ENCODE data around the gene MLPH.

The MLPH gene

GRCh38 chr2:237575869-237576862 lies 89.1 kb downstream of the MLPH start:
- H3K4me2 ChIP-seq (ENCODE audit: low read length) = no peak overlapping the region
- no peak overlapping the region for H3K4me3 ChIP-seq (ENCODE audit: low read length)
- no peaks in the 10 kb centered on the region for H3K36me3 ChIP-seq (ENCODE audit: insufficient read depth, low read length)
- H3K27me3 ChIP-seq (ENCODE audit: control insufficient read depth, insufficient read depth, low read length) = peaks cover 9% of the 10 kb centered on the region
- H3K9me3 ChIP-seq (replicated peaks; ENCODE audit: low read length) = no peaks in the 10 kb centered on the region
- H3K4me1 ChIP-seq (ENCODE audit: control insufficient read depth, insufficient read depth, low read length) = peaks cover 9% of the 10 kb centered on the region
- H3K9ac ChIP-seq (ENCODE audit: low read depth, low read length) = no peak overlapping the region

DNA sequence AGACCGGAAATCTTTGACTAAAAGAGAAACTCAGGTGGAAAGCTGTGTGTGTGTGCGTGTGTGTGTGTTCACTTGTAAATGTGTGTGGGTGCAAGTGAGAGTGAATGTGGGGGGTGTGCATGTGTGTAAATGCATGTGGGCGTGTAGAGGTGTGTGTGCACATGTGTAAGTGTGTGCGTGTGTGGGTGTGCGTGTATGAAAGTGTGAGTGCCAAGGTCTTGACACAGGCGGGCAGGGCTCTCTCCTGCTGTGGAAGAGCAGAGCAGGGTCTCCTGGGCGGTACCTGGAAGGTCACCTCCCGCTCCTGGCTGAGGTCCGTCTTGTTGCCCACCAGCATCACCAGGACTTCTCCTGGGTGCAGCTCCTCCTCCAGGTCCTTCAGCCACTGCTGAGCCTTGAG lies 89.9 kb downstream of the MLPH start:
- Histone ChIP-seq H3K9me3 (replicated peaks; ENCODE audit: low read length) (no peaks in the 10 kb centered on the region), H3K4me3 (ENCODE audit: low read length) (no peak overlapping the region), H3K9ac (ENCODE audit: low read depth, low read length) (no peak overlapping the region), H3K36me3 (ENCODE audit: insufficient read depth, low read length) (no peaks in the 10 kb centered on the region), H3K4me2 (ENCODE audit: low read length) (no peak overlapping the region), H3K4me1 (ENCODE audit: control insufficient read depth, insufficient read depth, low read length) (peaks cover 12% of the 10 kb centered on the region), H3K27me3 (ENCODE audit: control insufficient read depth, insufficient read depth, low read length) (peaks cover 9% of the 10 kb centered on the region)

DNA sequence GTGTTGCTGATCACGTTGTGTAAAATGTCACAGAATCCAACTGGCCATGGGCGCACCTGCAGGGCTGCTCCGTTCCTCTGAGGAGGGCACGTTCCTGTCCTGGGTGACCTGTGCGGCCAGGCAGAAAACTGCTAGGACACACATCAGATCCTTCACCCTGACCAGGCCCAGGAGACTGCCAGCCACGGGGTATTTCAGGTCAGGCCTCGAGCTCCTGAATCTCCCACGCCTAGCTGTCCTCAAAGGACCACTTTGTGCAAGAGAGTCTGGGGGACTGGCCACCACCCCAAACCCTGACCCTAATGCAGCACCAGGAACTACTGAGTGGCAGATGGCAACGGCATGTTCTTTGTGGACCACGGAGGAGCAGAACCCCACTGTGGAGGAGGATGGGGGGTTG lies 90.4 kb downstream of the MLPH start:
- H3K9ac ChIP-seq (ENCODE audit: low read depth, low read length) = no peak overlapping the region
- peaks cover 9% of the 10 kb centered on the region for H3K27me3 ChIP-seq (ENCODE audit: control insufficient read depth, insufficient read depth, low read length)
- H3K4me2 ChIP-seq (ENCODE audit: low read length) = no peak overlapping the region
- no peaks in the 10 kb centered on the region for H3K36me3 ChIP-seq (ENCODE audit: insufficient read depth, low read length)
- H3K4me3 ChIP-seq (ENCODE audit: low read length) = no peak overlapping the region
- H3K9me3 ChIP-seq (replicated peaks; ENCODE audit: low read length) = no peaks in the 10 kb centered on the region
- H3K4me1 ChIP-seq (ENCODE audit: control insufficient read depth, insufficient read depth, low read length) = peaks cover 12% of the 10 kb centered on the region

DNA sequence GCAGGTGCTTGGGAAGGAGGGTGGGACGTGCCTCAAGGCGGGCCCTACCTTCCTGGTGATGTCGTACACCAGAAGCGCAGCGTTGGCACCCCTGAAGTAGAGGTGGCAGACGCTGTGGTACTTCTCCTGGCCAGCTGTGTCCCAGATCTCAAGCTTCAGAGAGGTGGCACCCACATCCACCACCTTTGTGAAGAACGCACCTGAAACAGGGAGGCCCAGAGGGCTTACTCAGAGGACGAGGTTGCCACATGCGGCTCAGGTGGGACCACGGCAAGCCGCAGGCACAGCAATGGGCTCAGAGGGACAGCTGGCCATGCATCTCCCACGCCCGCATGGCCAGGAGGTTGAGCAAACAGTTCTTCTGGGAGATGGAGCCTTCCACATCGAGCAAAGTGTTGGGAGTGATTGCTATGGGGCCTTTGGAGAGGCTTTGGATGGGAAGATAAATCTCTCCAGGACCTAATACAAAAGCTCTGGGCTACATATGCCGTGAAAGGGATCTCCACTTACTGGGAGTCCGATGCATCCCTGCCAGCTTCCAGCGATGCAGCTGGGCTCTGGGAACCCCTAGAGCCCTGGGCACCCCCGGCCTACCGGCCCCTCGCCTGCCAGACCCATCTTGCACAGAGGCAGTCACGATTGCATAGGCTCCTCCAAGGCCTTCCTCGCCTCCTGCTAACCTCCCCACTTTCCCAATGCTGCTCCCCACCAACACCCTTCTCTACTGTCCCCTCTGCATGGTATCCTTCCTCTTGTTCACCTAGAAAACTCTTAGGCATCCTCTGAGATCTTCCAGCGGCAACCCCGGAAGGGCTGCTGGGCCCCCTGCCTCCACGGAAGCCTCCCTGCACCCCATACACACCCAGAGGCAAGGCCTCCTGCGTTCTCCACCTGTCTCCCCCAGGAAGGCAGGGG lies 91.2 kb downstream of the MLPH start:
- H3K9me3 ChIP-seq (replicated peaks; ENCODE audit: low read length) = no peaks in the 10 kb centered on the region
- no peak overlapping the region for H3K9ac ChIP-seq (ENCODE audit: low read depth, low read length)
- H3K4me3 ChIP-seq (ENCODE audit: low read length) = no peak overlapping the region
- no peak overlapping the region for H3K4me2 ChIP-seq (ENCODE audit: low read length)
- H3K4me1 ChIP-seq (ENCODE audit: control insufficient read depth, insufficient read depth, low read length) = peaks cover 11% of the 10 kb centered on the region
- peaks cover 9% of the 10 kb centered on the region for H3K27me3 ChIP-seq (ENCODE audit: control insufficient read depth, insufficient read depth, low read length)
- no peaks in the 10 kb centered on the region for H3K36me3 ChIP-seq (ENCODE audit: insufficient read depth, low read length)

DNA sequence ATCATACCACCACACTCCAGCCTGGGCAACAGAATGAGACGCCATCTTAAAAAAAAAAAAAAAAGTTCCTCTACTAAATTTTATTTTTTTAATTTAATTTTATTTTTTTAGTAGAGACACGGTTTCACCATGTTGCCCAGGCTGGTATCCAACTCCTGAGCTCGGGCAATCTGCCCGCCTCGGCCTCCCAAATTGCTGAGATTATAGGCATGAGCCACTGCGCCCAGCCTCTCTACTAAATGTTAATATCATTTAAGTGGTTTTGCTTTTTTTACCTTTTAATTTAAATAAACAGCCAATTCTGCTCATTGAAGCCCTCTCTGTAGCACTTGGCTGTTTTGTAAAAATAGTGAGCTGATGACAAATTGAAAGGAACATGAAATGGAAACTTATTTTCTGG lies 94.3 kb downstream of the MLPH start:
- H3K36me3 ChIP-seq (ENCODE audit: insufficient read depth, low read length) = no peaks in the 10 kb centered on the region
- peaks cover 11% of the 10 kb centered on the region for H3K4me1 ChIP-seq (ENCODE audit: control insufficient read depth, insufficient read depth, low read length)
- no peaks in the 10 kb centered on the region for H3K9me3 ChIP-seq (replicated peaks; ENCODE audit: low read length)
- H3K4me2 ChIP-seq (ENCODE audit: low read length) = peak overlapping the region; percentile 90
- no peak overlapping the region for H3K9ac ChIP-seq (ENCODE audit: low read depth, low read length)
- peak overlapping the region; percentile 64 for H3K4me3 ChIP-seq (ENCODE audit: low read length)
- peaks cover 9% of the 10 kb centered on the region for H3K27me3 ChIP-seq (ENCODE audit: control insufficient read depth, insufficient read depth, low read length)

- peak overlapping the region; percentile 90 for H3K4me2 ChIP-seq (ENCODE audit: low read length)
- no peaks in the 10 kb centered on the region for H3K36me3 ChIP-seq (ENCODE audit: insufficient read depth, low read length)
- H3K9me3 ChIP-seq (replicated peaks; ENCODE audit: low read length) = no peaks in the 10 kb centered on the region
- H3K27me3 ChIP-seq (ENCODE audit: control insufficient read depth, insufficient read depth, low read length) = peaks cover 9% of the 10 kb centered on the region
- H3K4me1 ChIP-seq (ENCODE audit: control insufficient read depth, insufficient read depth, low read length) = peaks cover 11% of the 10 kb centered on the region
- peak overlapping the region; percentile 64 for H3K4me3 ChIP-seq (ENCODE audit: low read length)
- H3K9ac ChIP-seq (ENCODE audit: low read depth, low read length) = no peak overlapping the region
These were observed 95.0 kb downstream of the MLPH start for GRCh38 chr2:237581751-237582746.

DNA sequence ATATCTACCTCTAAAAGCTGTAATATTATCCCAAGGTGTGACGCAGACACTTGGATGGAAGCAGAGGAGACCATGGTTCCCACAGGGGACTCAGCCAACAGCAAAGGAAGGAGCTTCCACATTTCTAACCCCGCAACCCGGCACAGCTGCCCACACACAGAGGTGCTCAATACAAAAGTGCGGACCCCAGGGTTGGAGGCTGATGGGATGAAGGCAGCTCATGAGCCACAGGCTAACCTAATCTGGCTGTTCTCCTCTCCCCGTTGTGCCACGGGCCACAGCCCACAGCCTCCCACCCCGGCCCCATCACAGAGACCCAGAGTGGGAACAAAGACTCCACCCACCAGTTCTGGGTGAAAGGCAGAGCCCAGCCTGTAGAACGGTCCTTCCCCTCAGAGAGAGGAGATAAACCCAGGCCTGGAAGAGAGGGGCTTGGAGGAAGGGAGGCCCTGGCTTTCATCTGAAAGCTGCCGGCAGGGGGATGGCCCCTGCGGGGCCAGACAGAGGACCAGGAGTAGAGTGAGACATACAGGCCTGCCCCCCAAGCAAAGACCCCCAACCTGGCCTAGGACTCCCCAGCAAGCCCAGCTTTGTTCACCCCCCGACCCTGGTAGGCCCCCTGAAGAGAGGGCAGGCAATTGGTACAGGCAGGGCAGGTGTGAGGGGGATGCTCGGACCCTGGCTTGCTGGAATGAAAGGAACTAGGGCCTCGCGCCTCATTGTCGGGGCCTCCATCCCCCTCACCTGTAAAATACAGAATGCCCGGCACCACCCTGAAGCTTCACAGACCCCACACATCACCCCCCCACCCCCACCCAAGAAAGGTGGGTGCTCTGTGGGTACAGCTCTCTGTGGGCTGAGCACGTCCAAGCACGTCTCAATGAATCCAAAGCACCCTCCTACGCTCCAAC lies 96.6 kb downstream of the MLPH start:
- Histone ChIP-seq H3K4me2 (ENCODE audit: low read length) (no peak overlapping the region), H3K4me3 (ENCODE audit: low read length) (no peak overlapping the region), H3K27me3 (ENCODE audit: control insufficient read depth, insufficient read depth, low read length) (peaks cover 9% of the 10 kb centered on the region), H3K9me3 (replicated peaks; ENCODE audit: low read length) (no peaks in the 10 kb centered on the region), H3K9ac (ENCODE audit: low read depth, low read length) (no peak overlapping the region), H3K36me3 (ENCODE audit: insufficient read depth, low read length) (no peaks in the 10 kb centered on the region), H3K4me1 (ENCODE audit: control insufficient read depth, insufficient read depth, low read length) (peaks cover 11% of the 10 kb centered on the region)

GRCh38 chr2:237585590-237586221 lies 98.7 kb downstream of the MLPH start:
- Histone ChIP-seq H3K4me1 (ENCODE audit: control insufficient read depth, insufficient read depth, low read length) (peaks cover 11% of the 10 kb centered on the region), H3K9me3 (replicated peaks; ENCODE audit: low read length) (no peaks in the 10 kb centered on the region), H3K27me3 (ENCODE audit: control insufficient read depth, insufficient read depth, low read length) (no peaks in the 10 kb centered on the region), H3K36me3 (ENCODE audit: insufficient read depth, low read length) (no peaks in the 10 kb centered on the region), H3K9ac (ENCODE audit: low read depth, low read length) (no peak overlapping the region), H3K4me3 (ENCODE audit: low read length) (no peak overlapping the region), H3K4me2 (ENCODE audit: low read length) (no peak overlapping the region)

DNA sequence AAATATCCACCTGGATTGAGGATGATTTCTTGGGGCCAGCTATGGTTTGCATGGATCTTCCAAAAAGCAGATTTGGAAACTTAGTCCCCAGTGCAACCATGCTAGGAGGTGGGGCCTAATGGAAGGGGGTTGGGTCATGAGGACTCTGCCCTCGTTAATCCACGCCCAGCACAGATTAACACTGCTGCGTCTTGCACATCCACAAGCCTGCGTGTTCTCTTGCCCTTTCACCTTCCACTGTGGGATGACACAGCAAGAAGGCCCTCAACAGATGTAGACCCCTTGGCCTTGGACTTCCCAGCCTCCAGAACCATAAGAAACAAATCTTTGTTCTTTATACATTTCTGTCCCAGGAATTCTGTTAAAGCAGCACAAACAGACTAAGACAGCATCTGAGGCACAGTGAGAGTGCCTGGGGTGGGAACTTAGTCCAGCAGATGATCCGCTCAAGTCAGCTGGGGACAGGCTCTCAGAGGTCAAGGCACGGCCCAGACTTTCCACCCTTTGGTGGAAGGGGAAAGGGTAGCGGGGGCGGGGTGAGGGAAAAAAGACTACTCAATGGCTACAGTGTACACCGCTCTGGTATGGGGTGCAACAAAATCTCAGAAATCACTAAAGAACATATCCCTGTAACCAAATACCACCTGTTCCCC lies 101.1 kb downstream of the MLPH start:
- H3K9me3 ChIP-seq (replicated peaks; ENCODE audit: low read length) = no peaks in the 10 kb centered on the region
- no peaks in the 10 kb centered on the region for H3K36me3 ChIP-seq (ENCODE audit: insufficient read depth, low read length)
- H3K27me3 ChIP-seq (ENCODE audit: control insufficient read depth, insufficient read depth, low read length) = no peaks in the 10 kb centered on the region
- no peak overlapping the region for H3K4me2 ChIP-seq (ENCODE audit: low read length)
- H3K9ac ChIP-seq (ENCODE audit: low read depth, low read length) = no peak overlapping the region
- no peak overlapping the region for H3K4me3 ChIP-seq (ENCODE audit: low read length)
- H3K4me1 ChIP-seq (ENCODE audit: control insufficient read depth, insufficient read depth, low read length) = no peaks in the 10 kb centered on the region

Measured in skeletal muscle satellite cell (primary cell).